KOPT-K1 (cell line): Measurements from ENCODE around the gene VEZT.

Source experiments
- H3K27ac ChIP-seq: fragments of 200-600 bp; sonication (generic); 2 replicates; pipeline ENCODE4 v1.5.1; 2016; ENCODE audit warnings: antibody characterized with exemption, mild to moderate bottlenecking, low read depth, low read length; ENCODE audit not compliant: poor library complexity, severe bottlenecking
- H3K36me3 ChIP-seq: fragments of 200-600 bp; sonication (generic); 2 replicates; pipeline ENCODE4 v1.5.1; 2017; ENCODE audit warnings: antibody characterized with exemption, mild to moderate bottlenecking, low read length, moderate library complexity; ENCODE audit not compliant: insufficient read depth
- H3K9me3 ChIP-seq: fragments of 200-600 bp; sonication (generic); 2 replicates; pipeline ENCODE4 v1.5.1; 2017; ENCODE audit warnings: antibody characterized with exemption, low read length, mild to moderate bottlenecking; ENCODE audit not compliant: insufficient read depth, poor library complexity, severe bottlenecking

Gene VEZT

DNA sequence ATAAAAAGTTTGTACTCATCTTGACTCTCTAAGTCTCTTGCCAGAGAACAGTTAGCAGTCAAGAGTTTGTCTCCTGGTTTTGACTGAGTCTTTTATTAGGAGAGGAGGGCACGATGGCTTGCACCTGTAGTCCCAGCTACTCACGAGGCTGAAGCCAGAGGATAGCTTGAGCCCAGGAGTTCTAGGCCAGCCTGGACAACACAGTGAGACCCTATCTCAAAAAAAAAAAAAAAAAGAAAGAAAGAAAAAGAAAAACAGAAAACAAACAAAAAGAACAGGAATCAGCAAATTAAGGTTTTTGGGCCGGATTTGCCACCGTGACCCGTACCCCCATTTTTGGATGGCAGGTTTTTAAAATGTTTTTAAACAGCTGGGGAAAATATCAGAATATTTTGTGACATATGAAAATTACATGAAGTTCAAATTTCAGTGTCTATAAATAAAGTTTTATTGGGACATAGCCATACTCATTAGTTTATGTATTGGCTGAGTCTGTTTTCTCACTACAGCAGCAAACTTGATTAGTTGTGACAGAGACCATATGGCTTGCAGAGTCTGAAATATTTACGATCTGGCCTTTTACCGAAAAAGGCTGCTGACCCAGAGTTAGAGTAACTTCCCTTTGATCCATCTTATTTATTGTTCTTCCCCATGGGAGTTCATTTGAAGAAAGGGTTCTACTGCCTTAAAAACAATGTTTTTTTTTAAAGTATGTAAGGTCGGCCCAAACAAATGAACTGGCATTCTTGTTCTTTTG, 31.2 kb downstream of the VEZT start:
- H3K36me3 ChIP-seq: peaks cover 26% of the 10 kb centered on the region

DNA sequence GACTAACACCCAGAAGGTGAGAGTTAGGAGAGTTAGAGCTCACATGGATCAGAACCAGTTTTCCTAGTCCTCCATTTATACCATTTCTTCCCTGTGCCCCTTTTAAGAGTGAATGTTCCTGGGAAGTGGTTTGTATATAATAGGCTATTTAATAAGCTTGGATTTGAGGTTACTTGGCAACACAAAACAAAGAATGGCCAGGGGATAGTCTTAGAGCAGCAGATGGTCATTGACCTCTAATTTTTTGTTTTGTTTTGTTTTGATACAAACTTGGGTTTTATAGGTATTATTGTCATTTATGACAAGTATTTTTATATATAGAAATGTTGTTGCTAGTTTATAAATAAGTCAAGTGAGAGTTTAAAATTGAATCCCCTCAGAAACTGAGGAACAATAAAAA, 35.8 kb downstream of the VEZT start:
- H3K9me3 ChIP-seq: no peaks in the 10 kb centered on the region

More for the DNA sequence above, 31.2 kb downstream of the VEZT start:
- no peak overlapping the region for H3K27ac ChIP-seq
- no peaks in the 10 kb centered on the region for H3K9me3 ChIP-seq

DNA sequence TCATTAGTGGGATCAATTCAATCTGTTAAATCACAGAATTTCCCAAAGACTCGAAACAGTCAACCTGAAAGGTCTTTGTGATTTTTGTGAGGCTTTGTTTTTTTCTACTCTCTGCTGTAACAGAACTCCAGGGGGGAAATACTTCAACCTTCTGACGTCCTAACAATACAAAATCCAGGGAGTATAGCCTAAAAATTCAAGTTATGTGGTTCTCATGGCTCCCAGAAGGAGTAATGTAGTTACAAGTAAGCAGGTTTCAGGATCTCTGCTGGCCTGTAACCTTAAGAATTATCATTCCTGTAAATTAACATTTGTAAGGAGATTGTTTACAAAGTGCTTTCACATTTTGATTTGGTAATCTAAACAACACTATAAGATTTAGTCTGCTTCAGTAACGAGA, 39.9 kb downstream of the VEZT start:
- Histone ChIP-seq H3K9me3 (no peaks in the 10 kb centered on the region), H3K36me3 (peaks cover 98% of the 10 kb centered on the region), H3K27ac (no peak overlapping the region)

More for the DNA sequence above, 35.8 kb downstream of the VEZT start:
- peaks cover 68% of the 10 kb centered on the region for H3K36me3 ChIP-seq
- no peak overlapping the region for H3K27ac ChIP-seq

DNA sequence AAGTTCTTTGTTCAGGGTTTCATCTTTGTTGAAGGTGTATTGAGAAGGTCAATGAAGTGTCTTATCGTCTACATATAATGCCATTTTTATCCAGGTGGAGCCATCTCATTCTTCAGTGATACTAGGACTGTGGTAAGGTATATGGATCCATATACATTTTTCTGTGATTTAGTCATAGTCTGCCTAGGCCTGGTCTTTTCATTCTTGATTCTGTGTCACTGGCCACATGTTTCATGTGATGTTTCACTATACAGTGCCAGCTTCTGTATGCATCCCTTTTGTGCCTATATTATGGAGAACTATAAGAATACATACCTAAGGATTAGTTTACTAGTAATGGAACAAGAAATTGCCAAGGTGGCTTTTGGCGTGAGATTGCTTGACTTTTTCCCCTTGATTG, 40.5 kb downstream of the VEZT start:
- peaks cover 98% of the 10 kb centered on the region for H3K36me3 ChIP-seq
- H3K9me3 ChIP-seq: no peaks in the 10 kb centered on the region
- no peak overlapping the region for H3K27ac ChIP-seq

DNA sequence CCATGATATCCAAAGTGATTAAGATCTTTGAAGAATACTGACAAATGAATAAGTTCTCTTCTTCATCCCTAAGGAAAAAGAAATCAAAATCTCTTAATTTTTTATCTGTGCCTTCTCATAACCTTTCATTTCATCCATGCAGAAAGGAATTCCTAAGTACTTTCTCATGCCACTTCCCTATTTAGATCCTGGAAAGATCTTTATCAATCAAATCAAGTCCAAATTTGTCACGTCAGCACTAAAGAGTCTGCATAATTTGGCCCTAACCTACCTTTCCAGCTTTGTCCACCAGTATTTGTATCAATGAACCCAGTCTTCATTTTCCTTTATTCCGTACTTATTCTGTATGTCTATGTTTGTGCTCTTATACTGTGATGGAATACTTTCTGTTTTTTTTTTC, 41.2 kb downstream of the VEZT start:
- Histone ChIP-seq H3K9me3 (no peaks in the 10 kb centered on the region), H3K36me3 (peaks cover 98% of the 10 kb centered on the region)

DNA sequence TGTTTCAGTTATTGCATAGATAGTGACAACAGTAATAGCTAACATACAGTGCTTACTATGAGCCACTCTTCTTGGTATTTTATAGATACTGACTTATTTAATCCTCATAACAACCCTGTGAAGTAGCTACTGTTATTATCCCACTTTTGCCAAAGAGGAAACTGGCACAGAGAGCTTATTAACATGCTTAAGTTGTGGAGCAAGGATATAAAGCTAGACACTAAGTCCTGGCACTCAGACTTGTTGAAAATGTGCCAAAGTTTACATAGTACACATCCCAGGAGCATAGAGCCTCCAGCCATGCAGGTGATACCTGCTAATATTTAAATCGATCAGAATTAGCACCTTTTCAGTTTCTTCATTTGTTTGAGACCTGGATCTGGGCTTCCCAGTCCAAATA, 41.8 kb downstream of the VEZT start:
- H3K27ac ChIP-seq: no peak overlapping the region
- H3K36me3 ChIP-seq: peaks cover 98% of the 10 kb centered on the region
- no peaks in the 10 kb centered on the region for H3K9me3 ChIP-seq

More for the DNA sequence above, 41.2 kb downstream of the VEZT start:
- no peak overlapping the region for H3K27ac ChIP-seq

DNA sequence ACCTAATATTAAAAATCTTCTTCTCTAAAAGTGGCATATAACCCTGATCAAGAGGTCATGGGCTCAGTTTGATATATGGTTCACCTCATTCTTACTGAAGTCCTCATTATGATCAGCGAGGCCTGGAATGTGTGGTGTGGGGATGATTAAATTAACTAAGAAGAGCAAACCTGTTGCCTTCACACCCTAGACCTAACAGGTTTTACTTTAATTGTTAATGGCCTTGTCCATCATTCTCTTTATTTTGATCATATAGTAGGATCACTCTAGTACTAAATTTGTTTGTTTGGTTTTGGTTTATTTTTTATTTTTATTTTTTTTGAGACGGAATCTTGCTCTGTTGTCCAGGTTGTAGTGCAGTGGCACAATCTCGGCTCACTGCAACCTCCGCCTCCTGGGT, 43.5 kb downstream of the VEZT start:
- H3K9me3 ChIP-seq: no peaks in the 10 kb centered on the region
- H3K36me3 ChIP-seq: peaks cover 97% of the 10 kb centered on the region
- H3K27ac ChIP-seq: no peak overlapping the region

DNA sequence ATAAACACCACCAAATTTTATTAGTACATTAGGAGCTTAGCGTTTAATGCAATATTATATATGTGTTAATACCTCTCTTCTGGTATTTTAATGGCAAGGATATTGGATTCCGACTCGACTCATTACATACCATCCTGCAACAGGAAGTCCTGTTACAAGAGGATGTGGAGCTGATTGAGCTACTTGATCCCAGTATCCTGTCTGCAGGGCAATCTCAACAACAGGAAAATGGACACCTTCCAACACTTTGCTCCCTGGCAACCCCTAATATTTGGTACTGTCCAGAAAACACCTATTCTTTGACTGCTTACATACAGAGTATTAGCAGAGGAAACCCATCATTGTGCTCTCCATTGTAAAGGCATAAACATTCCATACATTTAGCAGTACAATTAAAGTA, 45.2 kb downstream of the VEZT start:
- Histone ChIP-seq H3K9me3 (no peaks in the 10 kb centered on the region), H3K27ac (no peak overlapping the region), H3K36me3 (peaks cover 97% of the 10 kb centered on the region)

DNA sequence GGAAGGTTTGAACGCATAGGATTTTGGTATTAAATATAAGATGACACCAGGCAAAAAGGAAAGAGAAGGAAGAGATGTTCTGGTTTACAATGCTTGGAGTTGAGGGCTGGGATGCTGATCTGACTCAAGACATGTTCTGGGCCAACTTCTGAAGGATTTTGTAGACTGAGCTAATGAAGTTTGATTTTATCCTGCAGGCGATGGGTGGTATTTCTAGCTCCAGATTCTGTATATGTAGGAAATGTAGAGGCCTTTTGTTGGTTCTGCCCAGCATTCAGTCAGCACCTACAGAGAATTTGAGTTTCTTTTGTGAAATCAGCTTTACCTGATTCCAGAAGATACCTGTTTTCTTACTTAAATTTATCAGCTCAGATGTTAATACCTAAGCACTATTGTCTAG, 48.2 kb downstream of the VEZT start:
- H3K36me3 ChIP-seq: peaks cover 98% of the 10 kb centered on the region
- H3K9me3 ChIP-seq: no peaks in the 10 kb centered on the region
- no peak overlapping the region for H3K27ac ChIP-seq

DNA sequence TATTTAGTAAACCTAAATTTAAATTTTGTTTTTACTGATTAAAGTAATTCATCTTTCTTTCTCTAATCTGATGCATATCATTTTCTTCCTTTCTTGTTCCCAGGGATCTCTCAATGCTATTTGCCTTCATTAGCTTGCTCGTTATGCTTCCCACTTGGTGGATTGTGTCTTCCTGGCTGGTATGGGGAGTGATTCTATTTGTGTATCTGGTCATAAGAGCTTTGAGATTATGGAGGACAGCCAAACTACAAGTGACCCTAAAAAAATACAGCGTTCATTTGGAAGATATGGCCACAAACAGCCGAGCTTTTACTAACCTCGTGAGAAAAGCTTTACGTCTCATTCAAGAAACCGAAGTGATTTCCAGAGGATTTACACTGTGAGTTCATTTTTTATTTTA, 48.6 kb downstream of the VEZT start:
- Histone ChIP-seq H3K9me3 (no peaks in the 10 kb centered on the region), H3K36me3 (peaks cover 98% of the 10 kb centered on the region), H3K27ac (no peak overlapping the region)

DNA sequence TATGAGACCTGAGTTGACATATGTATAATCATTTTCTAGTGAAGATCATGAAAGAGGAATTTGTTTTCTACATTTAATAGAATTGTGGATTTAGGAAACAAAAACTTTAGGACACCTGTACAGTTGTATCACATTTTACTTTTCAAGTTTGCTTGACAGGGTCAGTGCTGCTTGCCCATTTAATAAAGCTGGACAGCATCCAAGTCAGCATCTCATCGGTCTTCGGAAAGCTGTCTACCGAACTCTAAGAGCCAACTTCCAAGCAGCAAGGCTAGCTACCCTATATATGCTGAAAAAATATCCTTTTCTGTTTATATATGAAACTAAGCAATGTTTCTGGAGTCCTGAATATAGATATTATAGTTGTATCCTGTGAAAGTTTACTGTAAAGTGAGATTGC, 52.3 kb downstream of the VEZT start:
- Histone ChIP-seq H3K36me3 (peaks cover 97% of the 10 kb centered on the region), H3K27ac (no peak overlapping the region), H3K9me3 (no peaks in the 10 kb centered on the region)

DNA sequence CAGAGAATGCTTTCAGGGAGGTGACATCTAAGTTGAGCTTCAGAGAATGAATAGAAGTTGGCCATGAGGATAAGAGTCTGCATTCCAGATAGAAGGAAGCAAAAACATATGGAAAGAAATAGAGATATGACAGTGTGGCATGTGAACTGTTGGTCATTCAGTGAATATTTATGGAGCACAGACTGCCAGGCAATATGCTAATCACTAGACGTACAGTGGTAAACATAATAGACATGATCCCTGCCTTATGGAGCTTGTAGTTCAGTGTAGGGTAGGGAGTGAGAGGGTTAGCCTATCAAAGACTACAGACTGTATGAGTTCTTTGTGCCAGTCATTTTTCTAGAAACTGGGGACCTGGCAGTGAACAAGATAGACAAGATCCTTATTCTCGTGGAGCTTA, 53.9 kb downstream of the VEZT start:
- Histone ChIP-seq H3K36me3 (peaks cover 97% of the 10 kb centered on the region), H3K9me3 (no peaks in the 10 kb centered on the region), H3K27ac (no peak overlapping the region)

DNA sequence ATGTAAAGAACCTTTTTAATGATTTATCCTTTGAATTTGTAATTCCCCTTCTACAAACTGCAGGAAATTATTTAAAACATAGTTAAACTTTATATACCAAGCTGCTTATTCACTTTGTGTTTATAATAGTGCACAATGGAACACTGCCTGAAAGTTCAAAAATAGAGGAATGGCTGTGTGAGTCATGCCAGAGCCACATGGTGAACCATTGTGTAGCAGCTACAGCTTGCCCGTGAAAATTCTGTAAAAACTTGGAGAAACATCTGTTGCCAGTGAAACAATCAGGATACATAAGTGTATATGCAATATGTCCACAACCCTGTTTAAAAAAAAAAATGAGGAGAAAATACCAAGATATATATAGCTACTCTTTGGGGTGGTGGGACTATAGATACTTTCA, 59.5 kb downstream of the VEZT start:
- peaks cover 86% of the 10 kb centered on the region for H3K36me3 ChIP-seq
- no peak overlapping the region for H3K27ac ChIP-seq
- no peaks in the 10 kb centered on the region for H3K9me3 ChIP-seq

DNA sequence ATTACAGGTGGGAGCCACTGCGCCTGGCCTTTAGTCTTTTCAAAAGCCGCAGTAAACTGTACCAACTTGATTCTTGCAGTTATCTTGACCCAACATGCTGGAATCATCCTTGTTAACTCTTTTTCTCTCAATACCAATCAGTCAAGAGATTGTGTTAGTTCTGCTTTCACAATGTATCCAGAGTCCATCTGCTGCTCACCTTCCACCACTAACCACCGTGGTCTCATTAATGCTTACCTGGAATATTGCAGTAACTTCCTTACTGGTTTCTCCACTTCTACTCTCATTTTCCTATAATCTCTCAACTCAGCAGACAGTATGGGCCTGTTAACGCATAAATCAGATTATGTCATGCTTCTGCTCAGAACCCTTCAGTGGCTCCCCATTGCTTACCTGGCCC, 62.2 kb downstream of the VEZT start:
- Histone ChIP-seq H3K9me3 (no peaks in the 10 kb centered on the region), H3K36me3 (peaks cover 88% of the 10 kb centered on the region), H3K27ac (no peak overlapping the region)

DNA sequence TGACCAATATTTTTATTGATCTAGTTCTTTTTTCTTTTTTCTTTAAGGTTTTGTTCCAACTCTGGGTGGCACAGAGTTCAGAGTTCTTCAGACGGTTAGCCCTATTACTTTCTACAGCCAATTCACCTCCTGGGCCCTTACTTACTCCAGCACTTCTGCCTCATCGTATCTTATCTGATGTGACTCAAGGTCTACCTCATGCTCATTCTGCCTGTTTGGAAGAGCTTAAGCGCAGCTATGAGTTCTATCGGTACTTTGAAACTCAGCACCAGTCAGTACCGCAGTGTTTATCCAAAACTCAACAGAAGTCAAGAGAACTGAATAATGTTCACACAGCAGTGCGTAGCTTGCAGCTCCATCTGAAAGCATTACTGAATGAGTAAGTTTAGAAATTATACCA, 64.7 kb downstream of the VEZT start:
- Histone ChIP-seq H3K9me3 (no peaks in the 10 kb centered on the region), H3K36me3 (peaks cover 84% of the 10 kb centered on the region), H3K27ac (no peak overlapping the region)

DNA sequence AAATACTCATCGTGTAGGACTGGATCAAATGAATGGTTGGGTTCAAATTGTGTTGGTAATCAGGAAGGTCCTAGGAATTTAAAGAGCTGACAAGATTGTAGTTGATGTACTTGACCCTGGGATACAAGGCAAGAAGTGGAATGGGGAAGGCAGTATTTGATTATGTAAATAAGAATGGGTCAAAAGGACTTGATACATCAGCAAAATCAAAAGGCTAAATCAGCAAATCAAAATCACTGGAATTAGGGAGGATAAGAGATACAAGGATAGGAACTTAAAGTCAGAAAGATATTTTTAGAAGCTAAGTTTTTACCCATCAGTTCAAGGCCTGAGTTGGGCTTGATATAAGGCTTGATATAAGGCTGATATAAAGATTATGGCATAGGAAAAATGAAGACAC, 65.8 kb downstream of the VEZT start:
- H3K9me3 ChIP-seq: no peaks in the 10 kb centered on the region
- H3K36me3 ChIP-seq: peaks cover 85% of the 10 kb centered on the region
- no peak overlapping the region for H3K27ac ChIP-seq
